HG02943 (cell line): ENCODE data around the gene SYN1.
A peak's percentile ranks its signal among the peaks of the same experiment; 100 is the strongest.

ENCODE experiments used
- ATAC-seq: cut with Tn5 transposase; IDR thresholded peaks from one replicate; pipeline ENCODE4 v1.9.1; 2021; ENCODE audit warnings: mild to moderate bottlenecking, low read depth, moderate library complexity; ENCODE audit not compliant: unreplicated experiment

Gene SYN1

DNA sequence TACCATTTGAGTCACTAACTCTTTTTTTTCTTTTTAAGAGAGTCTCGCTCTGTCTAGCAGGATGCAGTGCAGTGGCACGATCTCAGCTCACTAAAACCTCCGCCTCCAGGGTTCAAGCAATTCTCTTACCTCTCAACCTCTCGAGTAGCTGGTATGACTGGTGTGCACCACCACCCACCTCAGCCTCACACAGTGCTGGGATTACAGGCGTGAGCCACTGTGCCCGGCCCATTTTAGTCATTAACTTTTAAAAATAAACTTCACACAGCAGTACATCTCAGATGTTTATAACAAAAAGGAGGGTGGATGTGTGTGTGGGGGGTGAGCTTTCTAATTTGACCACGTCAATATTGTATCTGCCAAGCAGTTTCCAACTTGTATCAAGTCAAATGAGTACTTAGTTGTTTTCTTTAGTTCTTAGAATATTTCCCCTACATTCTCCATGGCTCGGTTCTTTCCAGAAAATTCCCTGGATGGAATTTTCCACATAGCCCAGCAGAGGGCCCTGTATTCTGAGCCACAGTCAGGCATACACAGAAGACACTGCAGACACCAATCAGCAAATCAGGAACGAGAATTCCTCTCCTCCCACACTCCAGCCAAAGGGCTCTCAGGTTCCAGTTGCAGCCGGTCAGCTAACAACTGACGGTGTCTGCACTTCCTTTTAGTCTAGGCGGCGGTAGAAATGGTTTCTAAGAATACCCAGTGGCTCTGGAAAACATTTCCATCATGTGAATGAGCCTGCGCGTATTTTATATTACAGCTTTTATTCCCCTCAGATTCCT, 78.7 kb downstream of the SYN1 start:
- ATAC-seq, result no peak

DNA sequence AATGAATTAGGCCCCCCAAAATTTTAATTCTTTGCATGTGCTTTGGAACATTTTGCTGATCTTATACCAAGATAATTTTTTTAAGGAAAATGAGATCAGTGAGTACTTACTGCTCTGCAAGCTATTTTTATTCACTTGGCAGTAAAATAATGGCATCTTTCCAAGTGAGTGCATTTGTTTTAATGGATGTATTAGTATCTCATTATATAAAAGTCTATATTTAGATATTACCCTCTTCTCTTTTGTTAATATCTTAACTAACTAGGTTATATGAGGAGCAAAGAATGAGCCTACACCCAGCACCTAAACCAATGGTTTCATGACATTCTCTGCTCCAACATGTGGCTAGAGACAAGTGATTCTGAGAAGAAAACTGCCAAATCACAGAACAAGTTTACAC, 79.8 kb downstream of the SYN1 start:
- ATAC-seq, result no peak

- no peak for ATAC-seq
Measured at GRCh38 chrX:47530049-47530448, 89.6 kb downstream of the SYN1 start.

- ATAC-seq, result no peak
Measured at GRCh38 chrX:47529548-47529947, 90.1 kb downstream of the SYN1 start.

- peak; percentile 11 for ATAC-seq
Measured at GRCh38 chrX:47523713-47524166, 95.9 kb downstream of the SYN1 start.

DNA sequence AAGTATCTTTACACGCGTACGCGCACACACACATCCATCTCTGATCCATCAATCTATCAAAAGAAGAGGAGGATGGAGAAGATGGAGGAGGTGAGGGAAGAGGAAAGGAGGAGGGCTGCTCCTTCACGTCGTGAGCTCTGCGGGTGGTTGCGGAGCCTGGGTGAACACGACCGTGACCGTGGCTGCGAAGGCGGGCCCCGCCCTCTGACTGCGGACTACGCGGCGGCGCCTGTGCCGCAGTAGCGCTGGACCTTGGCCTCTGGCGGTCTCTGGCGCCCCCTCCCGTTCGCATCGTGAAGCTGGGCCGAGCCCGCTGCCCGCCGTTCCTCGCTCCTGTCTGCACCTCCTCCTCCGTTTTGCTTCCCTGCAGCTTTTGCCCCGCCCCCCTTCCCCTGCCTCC, 96.4 kb downstream of the SYN1 start:
- peak; percentile 69 for ATAC-seq
